ENCODE measurements around the gene DACT1. TPM values are rescaled to one million over a fixed set of nuclear protein-coding genes. Genes with fewer than 3 reads are reported as not detected.

DACT1 gene
- total RNA-seq, 1 donor from 2014 or later: 326 TPM

DNA sequence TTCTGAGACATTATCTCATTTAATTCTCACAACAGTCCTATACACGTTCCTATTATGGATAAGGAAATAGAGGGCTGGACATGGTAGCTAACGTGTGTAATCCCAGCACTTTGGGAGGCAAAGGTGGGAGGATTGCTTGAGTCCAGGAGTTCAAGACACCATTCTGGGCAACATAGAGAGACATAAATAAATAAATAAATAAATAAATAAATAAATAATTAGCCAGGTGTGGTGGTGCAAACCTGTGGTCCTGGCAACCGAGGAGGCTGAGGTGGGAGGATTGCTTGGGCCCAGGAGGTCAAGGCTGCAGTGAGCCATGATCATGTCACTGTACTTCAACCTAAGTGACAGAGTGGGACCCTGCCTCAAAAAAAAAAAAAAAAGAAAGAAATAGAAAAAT lies 22.6 kb downstream of the DACT1 start:
- Mint-ChIP-seq H3K9me3 (ENCODE audit: low read depth) (peaks cover 1% of the 10 kb centered on the region), H3K36me3 (ENCODE audit: low read depth) (peaks cover under 1% of the 10 kb centered on the region), H3K27ac (ENCODE audit: unreplicated experiment) (no peak overlapping the region), H3K4me1 (ENCODE audit: low read depth) (peaks cover 47% of the 10 kb centered on the region), H3K27me3 (ENCODE audit: low read depth) (no peaks in the 10 kb centered on the region), H3K4me3 (ENCODE audit: unreplicated experiment) (no peak overlapping the region)
- no peak for DNase-seq (ENCODE audit: low spot score)
- TF ChIP-seq, protein P1, sequence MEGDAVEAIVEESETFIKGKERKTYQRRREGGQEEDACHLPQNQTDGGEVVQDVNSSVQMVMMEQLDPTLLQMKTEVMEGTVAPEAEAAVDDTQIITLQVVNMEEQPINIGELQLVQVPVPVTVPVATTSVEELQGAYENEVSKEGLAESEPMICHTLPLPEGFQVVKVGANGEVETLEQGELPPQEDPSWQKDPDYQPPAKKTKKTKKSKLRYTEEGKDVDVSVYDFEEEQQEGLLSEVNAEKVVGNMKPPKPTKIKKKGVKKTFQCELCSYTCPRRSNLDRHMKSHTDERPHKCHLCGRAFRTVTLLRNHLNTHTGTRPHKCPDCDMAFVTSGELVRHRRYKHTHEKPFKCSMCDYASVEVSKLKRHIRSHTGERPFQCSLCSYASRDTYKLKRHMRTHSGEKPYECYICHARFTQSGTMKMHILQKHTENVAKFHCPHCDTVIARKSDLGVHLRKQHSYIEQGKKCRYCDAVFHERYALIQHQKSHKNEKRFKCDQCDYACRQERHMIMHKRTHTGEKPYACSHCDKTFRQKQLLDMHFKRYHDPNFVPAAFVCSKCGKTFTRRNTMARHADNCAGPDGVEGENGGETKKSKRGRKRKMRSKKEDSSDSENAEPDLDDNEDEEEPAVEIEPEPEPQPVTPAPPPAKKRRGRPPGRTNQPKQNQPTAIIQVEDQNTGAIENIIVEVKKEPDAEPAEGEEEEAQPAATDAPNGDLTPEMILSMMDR (IDR thresholded peaks at IDR 0.05): no peak

GRCh38 chr14:58662018-58662417 lies 24.3 kb downstream of the DACT1 start:
- peaks cover 40% of the 10 kb centered on the region for H3K4me1 Mint-ChIP-seq (ENCODE audit: low read depth)
- no peak overlapping the region for H3K27ac Mint-ChIP-seq (ENCODE audit: unreplicated experiment)
- no peaks in the 10 kb centered on the region for H3K27me3 Mint-ChIP-seq (ENCODE audit: low read depth)
- no peak for DNase-seq (ENCODE audit: low spot score)
- no peaks in the 10 kb centered on the region for H3K36me3 Mint-ChIP-seq (ENCODE audit: low read depth)
- no peaks in the 10 kb centered on the region for H3K9me3 Mint-ChIP-seq (ENCODE audit: low read depth)
- TF ChIP-seq, protein P1 (IDR thresholded peaks at IDR 0.05): no peak
- H3K4me3 Mint-ChIP-seq (ENCODE audit: unreplicated experiment): no peak overlapping the region

DNA sequence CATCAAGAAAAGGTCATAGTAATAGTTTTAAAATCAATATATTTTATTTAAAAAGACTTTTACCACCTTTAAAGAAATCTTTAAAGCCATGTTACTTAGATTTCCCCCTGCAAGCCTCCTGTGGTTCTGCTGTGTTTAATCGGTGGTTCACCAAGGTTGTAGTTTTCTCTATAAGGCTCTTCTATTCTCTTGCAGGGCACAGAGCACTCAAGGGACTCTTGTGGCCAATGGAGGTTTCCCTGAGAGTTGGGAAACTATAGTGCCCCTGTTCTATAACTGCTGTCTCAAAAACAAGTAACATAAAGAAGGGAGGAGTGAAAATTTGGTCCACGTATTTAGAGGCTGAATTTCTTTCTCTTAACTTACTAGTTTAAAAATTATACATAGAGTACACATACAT lies 25.0 kb downstream of the DACT1 start:
- Mint-ChIP-seq H3K27me3 (ENCODE audit: low read depth) (no peaks in the 10 kb centered on the region), H3K9me3 (ENCODE audit: low read depth) (no peaks in the 10 kb centered on the region), H3K4me3 (ENCODE audit: unreplicated experiment) (no peak overlapping the region), H3K4me1 (ENCODE audit: low read depth) (peaks cover 48% of the 10 kb centered on the region), H3K27ac (ENCODE audit: unreplicated experiment) (no peak overlapping the region), H3K36me3 (ENCODE audit: low read depth) (no peaks in the 10 kb centered on the region)
- TF ChIP-seq, protein P1 (IDR thresholded peaks at IDR 0.05): no peak
- DNase-seq (ENCODE audit: low spot score): no peak

GRCh38 chr14:58663494-58664111 lies 25.8 kb downstream of the DACT1 start:
- H3K27me3 Mint-ChIP-seq (ENCODE audit: low read depth): no peaks in the 10 kb centered on the region
- no peak overlapping the region for H3K4me3 Mint-ChIP-seq (ENCODE audit: unreplicated experiment)
- no peak for DNase-seq (ENCODE audit: low spot score)
- H3K9me3 Mint-ChIP-seq (ENCODE audit: low read depth): no peaks in the 10 kb centered on the region
- H3K27ac Mint-ChIP-seq (ENCODE audit: unreplicated experiment): peak overlapping the region; percentile 60
- no peaks in the 10 kb centered on the region for H3K36me3 Mint-ChIP-seq (ENCODE audit: low read depth)
- TF ChIP-seq, protein P1 (IDR thresholded peaks at IDR 0.05): no peak
- H3K4me1 Mint-ChIP-seq (ENCODE audit: low read depth): peaks cover 56% of the 10 kb centered on the region

DNA sequence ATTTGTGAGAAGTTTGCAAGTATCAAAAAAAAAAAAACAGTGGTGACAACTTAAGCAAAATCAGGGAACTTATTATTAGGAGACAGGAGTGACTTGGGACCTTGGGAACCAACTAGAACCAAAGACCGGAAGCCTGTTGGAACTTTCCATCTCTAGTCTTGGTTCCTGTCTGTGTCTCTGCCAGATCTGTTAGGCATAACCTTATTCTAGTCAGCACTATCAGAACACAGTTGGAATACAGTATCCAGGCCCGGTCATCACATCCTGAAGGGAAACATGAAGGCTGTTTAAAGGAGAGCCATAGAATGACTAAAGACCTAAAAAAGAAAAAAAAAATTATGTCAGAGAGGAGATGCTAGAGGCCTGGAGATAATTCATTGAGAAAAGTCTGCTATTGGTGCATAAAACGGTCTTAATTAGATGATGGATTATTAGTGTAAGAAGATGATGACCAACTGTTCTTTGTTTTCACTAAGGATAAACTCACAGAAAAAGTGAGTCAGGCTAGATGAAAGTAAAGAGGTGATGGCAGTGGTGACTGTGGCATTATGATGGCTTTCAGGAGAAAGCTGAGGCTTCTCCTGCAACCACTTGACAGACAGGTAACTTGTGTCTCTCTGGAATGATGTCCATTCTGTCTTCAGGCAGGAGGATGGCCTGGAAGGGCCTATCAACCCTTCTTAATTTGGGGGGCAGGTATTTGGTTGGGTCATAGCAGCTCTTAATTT lies 28.2 kb downstream of the DACT1 start:
- TF ChIP-seq, protein P1 (IDR thresholded peaks at IDR 0.05): no peak
- no peak for DNase-seq (ENCODE audit: low spot score)
- Mint-ChIP-seq H3K36me3 (ENCODE audit: low read depth) (no peaks in the 10 kb centered on the region), H3K4me3 (ENCODE audit: unreplicated experiment) (no peak overlapping the region), H3K27ac (ENCODE audit: unreplicated experiment) (no peak overlapping the region), H3K9me3 (ENCODE audit: low read depth) (no peaks in the 10 kb centered on the region), H3K4me1 (ENCODE audit: low read depth) (peaks cover 62% of the 10 kb centered on the region), H3K27me3 (ENCODE audit: low read depth) (no peaks in the 10 kb centered on the region)

All from chondrocyte (in vitro differentiated cells).